ENCODE results near the gene CUX1.
A peak's percentile ranks its signal among the peaks of the same experiment; 100 is the strongest.

Gene CUX1

GRCh38 chr7:102285540-102286236, 468.3 kb downstream of the CUX1 start:
- Histone ChIP-seq H3K4me1 (ENCODE audit: control insufficient read depth, low read length) (peaks cover 62% of the 10 kb centered on the region), H3K9me3 (ENCODE audit: control insufficient read depth, insufficient read depth, low read length) (no peaks in the 10 kb centered on the region), H4K20me1 (ENCODE audit: control insufficient read depth, insufficient read depth, low read depth, low read length) (peaks cover 6% of the 10 kb centered on the region), H3K79me2 (ENCODE audit: control insufficient read depth, low read length) (peaks cover 33% of the 10 kb centered on the region), H3K27ac (ENCODE audit: low read depth, low read length) (peak overlapping the region; percentile 38; the same call in 1 of the 2 replicates), H3F3A (ENCODE audit: control insufficient read depth, insufficient read depth) (peaks cover 27% of the 10 kb centered on the region), H3K27me3 (ENCODE audit: control insufficient read depth, low read length) (peaks cover 6% of the 10 kb centered on the region; the same call in 1 of the 2 replicates), H3K4me2 (ENCODE audit: low read length) (peak overlapping the region; percentile 96), H3K9me2 (replicated peaks; ENCODE audit: control insufficient read depth, low read length) (no peaks in the 10 kb centered on the region), H3K36me3 (ENCODE audit: control insufficient read depth, low read length) (peaks cover 17% of the 10 kb centered on the region), H3K4me3 (ENCODE audit: low read length) (peak overlapping the region; percentile 81)
- TF ChIP-seq CTCF (IDR thresholded peaks at IDR 0.05; ENCODE audit: low read depth, low read length, poor library complexity, severe bottlenecking), result peak; percentile 34
- no peak for TF ChIP-seq EZH2phosphoT487 (IDR thresholded peaks at IDR 0.05; ENCODE audit: borderline replicate concordance, low read length)

GRCh38 chr7:102286237-102287110, 469.0 kb downstream of the CUX1 start, which contains the start of gene SH2B2:
TSS of gene SH2B2 (plus strand) at chr7:102286868. CDS start at chr7:102300551, 13,683 bp downstream.
- peak within 1 kb of the TSS; percentile 96 for H3K4me2 ChIP-seq (ENCODE audit: low read length)
- H3K27me3 ChIP-seq (ENCODE audit: control insufficient read depth, low read length), result peaks cover 6% of the 10 kb centered on the region; the same call in 1 of the 2 replicates
- peaks cover 70% of the 10 kb centered on the region for H3K4me1 ChIP-seq (ENCODE audit: control insufficient read depth, low read length)
- peaks cover 41% of the 10 kb centered on the region for H3K79me2 ChIP-seq (ENCODE audit: control insufficient read depth, low read length)
- H3K27ac ChIP-seq (ENCODE audit: low read depth, low read length), result peak within 1 kb of the TSS; percentile 89
- H3K4me3 ChIP-seq (ENCODE audit: low read length), result peak within 1 kb of the TSS; percentile 82
- TF ChIP-seq CTCF (IDR thresholded peaks at IDR 0.05; ENCODE audit: low read depth, low read length, poor library complexity, severe bottlenecking), result no peak
- no peak for TF ChIP-seq EZH2phosphoT487 (IDR thresholded peaks at IDR 0.05; ENCODE audit: borderline replicate concordance, low read length)
- peaks cover 11% of the 10 kb centered on the region for H4K20me1 ChIP-seq (ENCODE audit: control insufficient read depth, insufficient read depth, low read depth, low read length)
- H3K9me3 ChIP-seq (ENCODE audit: control insufficient read depth, insufficient read depth, low read length), result no peaks in the 10 kb centered on the region
- peaks cover 31% of the 10 kb centered on the region for H3F3A ChIP-seq (ENCODE audit: control insufficient read depth, insufficient read depth)
- peaks cover 23% of the 10 kb centered on the region for H3K36me3 ChIP-seq (ENCODE audit: control insufficient read depth, low read length)
- no peaks in the 10 kb centered on the region for H3K9me2 ChIP-seq (replicated peaks; ENCODE audit: control insufficient read depth, low read length)

- Histone ChIP-seq H3K4me2 (ENCODE audit: low read length) (peak overlapping the region; percentile 86), H3K36me3 (ENCODE audit: control insufficient read depth, low read length) (peaks cover 30% of the 10 kb centered on the region), H3K4me1 (ENCODE audit: control insufficient read depth, low read length) (peaks cover 79% of the 10 kb centered on the region), H3K9me2 (replicated peaks; ENCODE audit: control insufficient read depth, low read length) (no peaks in the 10 kb centered on the region), H3F3A (ENCODE audit: control insufficient read depth, insufficient read depth) (peaks cover 34% of the 10 kb centered on the region), H3K79me2 (ENCODE audit: control insufficient read depth, low read length) (peaks cover 50% of the 10 kb centered on the region), H3K27ac (ENCODE audit: low read depth, low read length) (peak overlapping the region; percentile 89), H3K9me3 (ENCODE audit: control insufficient read depth, insufficient read depth, low read length) (no peaks in the 10 kb centered on the region), H3K27me3 (ENCODE audit: control insufficient read depth, low read length) (peaks cover 6% of the 10 kb centered on the region; the same call in 1 of the 2 replicates), H3K4me3 (ENCODE audit: low read length) (peak overlapping the region; percentile 82), H4K20me1 (ENCODE audit: control insufficient read depth, insufficient read depth, low read depth, low read length) (peaks cover 17% of the 10 kb centered on the region)
- TF ChIP-seq EZH2phosphoT487 (IDR thresholded peaks at IDR 0.05; ENCODE audit: borderline replicate concordance, low read length) (no peak), CTCF (IDR thresholded peaks at IDR 0.05; ENCODE audit: low read depth, low read length, poor library complexity, severe bottlenecking) (no peak)
Observed at GRCh38 chr7:102287111-102287980, 469.9 kb downstream of the CUX1 start.
